ENCODE results near the gene ADAMTS4.

Gene ADAMTS4

GRCh38 chr1:161218301-161219077 lies 19.6 kb upstream of the ADAMTS4 start:
- DNase-seq (ENCODE audit: low spot score) = no peak
- no peak for TF ChIP-seq CTCF (IDR thresholded peaks at IDR 0.05; ENCODE audit: extremely low read depth, missing control alignments)

GRCh38 chr1:161217831-161218230 lies 19.0 kb upstream of the ADAMTS4 start:
- TF ChIP-seq CTCF (IDR thresholded peaks at IDR 0.05; ENCODE audit: extremely low read depth, missing control alignments) = no peak
- DNase-seq (ENCODE audit: low spot score) = no peak

GRCh38 chr1:161216945-161217712 lies 18.3 kb upstream of the ADAMTS4 start:
- no peak for TF ChIP-seq CTCF (IDR thresholded peaks at IDR 0.05; ENCODE audit: extremely low read depth, missing control alignments)
- peak; percentile 56 for DNase-seq (ENCODE audit: low spot score)

GRCh38 chr1:161215076-161215475 lies 16.2 kb upstream of the ADAMTS4 start, which contains the start of gene FCER1G:
Gene FCER1G, plus strand, starts transcription at chr1:161215295. Its CDS starts 27 bp downstream, at chr1:161215322.
- TF ChIP-seq CTCF (IDR thresholded peaks at IDR 0.05; ENCODE audit: extremely low read depth, missing control alignments) = no peak
- no peak for DNase-seq (ENCODE audit: low spot score)

- DNase-seq (ENCODE audit: low spot score) = no peak
- TF ChIP-seq CTCF (IDR thresholded peaks at IDR 0.05; ENCODE audit: extremely low read depth, missing control alignments) = no peak
Measured at GRCh38 chr1:161214369-161214768, 15.5 kb upstream of the ADAMTS4 start.

- peak; percentile 80 for TF ChIP-seq CTCF (IDR thresholded peaks at IDR 0.05; ENCODE audit: extremely low read depth, missing control alignments)
- DNase-seq (ENCODE audit: low spot score) = peak; percentile 73
Measured at GRCh38 chr1:161209790-161210409, 11.0 kb upstream of the ADAMTS4 start.

GRCh38 chr1:161207173-161207572 lies 8.3 kb upstream of the ADAMTS4 start:
- no peak for TF ChIP-seq CTCF (IDR thresholded peaks at IDR 0.05; ENCODE audit: extremely low read depth, missing control alignments)
- no peak for DNase-seq (ENCODE audit: low spot score)

All from GM20000 (cell line).